ENCODE data around the gene CNIH3. TPM values are rescaled to one million over a fixed set of nuclear protein-coding genes. Genes with fewer than 3 reads are reported as not detected.

Gene CNIH3
- total RNA-seq, 1 donor from 2014 or later = 2.5 TPM

- no peak overlapping the region for H3K4me2 ChIP-seq
- Mint-ChIP-seq H3K4me3 (no peak overlapping the region), H3K27me3 (ENCODE audit: insufficient read depth, low read depth) (no peaks in the 10 kb centered on the region), H3K36me3 (no peaks in the 10 kb centered on the region), H3K4me1 (no peaks in the 10 kb centered on the region), H3K9me3 (peaks cover 16% of the 10 kb centered on the region), H3K27ac (no peak overlapping the region)
- TF ChIP-seq EZH2phosphoT487 (IDR thresholded peaks at IDR 0.05) (no peak), CTCF (IDR thresholded peaks at IDR 0.05) (no peak), EZH2 (IDR thresholded peaks at IDR 0.05) (no peak)
- no peak overlapping the region for H3K4me3 ChIP-seq
- H3K27me3 ChIP-seq = no peaks in the 10 kb centered on the region
- no peaks in the 10 kb centered on the region for H3K79me2 ChIP-seq (ENCODE audit: low read depth)
- no peak overlapping the region for H2AFZ ChIP-seq (replicated peaks)
- peaks cover 5% of the 10 kb centered on the region for H3K4me1 ChIP-seq
- H3K36me3 ChIP-seq = no peaks in the 10 kb centered on the region
- H3K9me3 ChIP-seq (ENCODE audit: low read depth) = no peaks in the 10 kb centered on the region
- no peaks in the 10 kb centered on the region for H3F3A ChIP-seq (ENCODE audit: low read depth)
- H4K20me1 ChIP-seq (ENCODE audit: low read depth) = no peaks in the 10 kb centered on the region
- DNase-seq (ENCODE audit: low spot score) = no peak
- no peak overlapping the region for H3K27ac ChIP-seq
- H3K9ac ChIP-seq = no peak overlapping the region
Observed at GRCh38 chr1:224605482-224606181, 10.5 kb upstream of the CNIH3 start.

- TF ChIP-seq EZH2 (IDR thresholded peaks at IDR 0.05) = no peak
- TF ChIP-seq EZH2phosphoT487 (IDR thresholded peaks at IDR 0.05) = no peak
- no peak for TF ChIP-seq CTCF (IDR thresholded peaks at IDR 0.05)
- no peaks in the 10 kb centered on the region for H3K36me3 Mint-ChIP-seq
- no peak overlapping the region for H3K4me3 ChIP-seq
- H4K20me1 ChIP-seq (ENCODE audit: low read depth) = no peaks in the 10 kb centered on the region
- H3K27me3 Mint-ChIP-seq (ENCODE audit: insufficient read depth, low read depth) = no peaks in the 10 kb centered on the region
- no peaks in the 10 kb centered on the region for H3K36me3 ChIP-seq
- H3K4me2 ChIP-seq = no peak overlapping the region
- H3K27ac Mint-ChIP-seq = no peak overlapping the region
- H3K9me3 ChIP-seq (ENCODE audit: low read depth) = no peaks in the 10 kb centered on the region
- H3K9ac ChIP-seq = no peak overlapping the region
- no peaks in the 10 kb centered on the region for H3F3A ChIP-seq (ENCODE audit: low read depth)
- H3K9me3 Mint-ChIP-seq = peaks cover 16% of the 10 kb centered on the region
- no peaks in the 10 kb centered on the region for H3K4me1 Mint-ChIP-seq
- H3K27me3 ChIP-seq = no peaks in the 10 kb centered on the region
- no peak overlapping the region for H3K4me3 Mint-ChIP-seq
- H3K79me2 ChIP-seq (ENCODE audit: low read depth) = no peaks in the 10 kb centered on the region
- no peak for DNase-seq (ENCODE audit: low spot score)
- H3K4me1 ChIP-seq = peaks cover 5% of the 10 kb centered on the region
- H2AFZ ChIP-seq (replicated peaks) = no peak overlapping the region
- no peak overlapping the region for H3K27ac ChIP-seq
Observed at GRCh38 chr1:224607188-224608148, 8.6 kb upstream of the CNIH3 start.

GRCh38 chr1:224609333-224609732, 6.8 kb upstream of the CNIH3 start:
- Mint-ChIP-seq H3K36me3 (no peaks in the 10 kb centered on the region), H3K27me3 (ENCODE audit: insufficient read depth, low read depth) (peaks cover 4% of the 10 kb centered on the region), H3K4me3 (no peak overlapping the region), H3K9me3 (peaks cover 16% of the 10 kb centered on the region), H3K4me1 (no peaks in the 10 kb centered on the region), H3K27ac (no peak overlapping the region)
- Histone ChIP-seq H4K20me1 (ENCODE audit: low read depth) (no peaks in the 10 kb centered on the region), H3K36me3 (no peaks in the 10 kb centered on the region), H3K4me1 (no peaks in the 10 kb centered on the region), H3K9ac (no peak overlapping the region), H3K79me2 (ENCODE audit: low read depth) (no peaks in the 10 kb centered on the region), H3K4me2 (no peak overlapping the region), H3K9me3 (ENCODE audit: low read depth) (no peaks in the 10 kb centered on the region), H3K27me3 (peaks cover 17% of the 10 kb centered on the region), H2AFZ (replicated peaks) (no peak overlapping the region), H3F3A (ENCODE audit: low read depth) (no peaks in the 10 kb centered on the region), H3K27ac (no peak overlapping the region), H3K4me3 (no peak overlapping the region)
- TF ChIP-seq EZH2phosphoT487 (IDR thresholded peaks at IDR 0.05) (no peak), EZH2 (IDR thresholded peaks at IDR 0.05) (no peak)
- no peak for DNase-seq (ENCODE audit: low spot score)
